Ovary (tissue), 9 donors: Measurements from ENCODE around the gene ELFN1. TPM values are rescaled to one million over a fixed set of nuclear protein-coding genes. Genes with fewer than 3 reads are reported as not detected.

Experiments used
- DNase-seq, 5 donors: peaks; one replicate each; pipeline ENCODE4 v3.0.0-alpha.2; 2019 to 2020
- H3K27ac ChIP-seq, 2 donors: fragments of 200-600 bp; one replicate each; pipeline versions ENCODE4 v1.5.1 to v1.8.0; 2019 to 2022
- H3K27me3 ChIP-seq: fragments of 200-600 bp; one replicate; pipeline ENCODE4 v1.8.0; 2022
- H3K36me3 ChIP-seq: fragments of 200-600 bp; sonication (generic); one replicate; pipeline ENCODE4 v1.5.1; 2019
- H3K4me1 ChIP-seq: one replicate; pipeline ENCODE4 v1.8.1; 2013; ENCODE audit warnings: mild to moderate bottlenecking, moderate library complexity; ENCODE audit not compliant: insufficient read depth
- H3K4me3 ChIP-seq: fragments of 200-600 bp; sonication (generic); one replicate; pipeline ENCODE4 v1.5.1; 2017
- H3K9me3 ChIP-seq, 2 donors: fragments of 200-600 bp in 1 of 2; sonication (generic) in 1 of 2; one replicate each; pipeline versions ENCODE4 v1.5.1 to v1.8.1; 2013 to 2019; ENCODE audit warnings: mild to moderate bottlenecking in 1 of 2, moderate library complexity in 1 of 2
- EP300 ChIP-seq: sonication (generic); formaldehyde crosslinking; IDR thresholded peaks from one replicate; pipeline ENCODE4 v1.6.1; 2017; ENCODE audit warnings: antibody characterized with exemption
- POLR2A ChIP-seq: fragments of 450-650 bp; IDR thresholded peaks from one replicate; pipeline ENCODE4 v1.6.1; 2017; ENCODE audit warnings: antibody characterized with exemption, mild to moderate bottlenecking, moderate library complexity
- WGBS, 3 donors: extraction: QIAGEN DNeasy Blood & Tissue Kit in 1 of 3; methylation state at CpG; one replicate each; pipeline versions ENCODE4 v1.1.5 to v1.1.7; 2013 to 2017; 5-methylcytosine and 5-hydroxymethylcytosine counted together
- intact Hi-C, 4 donors: fragments of 100-400 bp; cut with DNase I; formaldehyde crosslinking; loops; one replicate each; pipeline versions ENCODE4 v1.11.0 to v1.15.1; 2022 to 2023
- polyA plus RNA-seq, 2 donors: library from polyadenylated mRNA; stranded (reverse); fragments of 200-250 nt in 1 of 2; fragments of 350-450 nt in 1 of 2; fragmentation: Illumina TruSeq in 1 of 2; extraction: RNeasy Lipid Tissue Mini Kit (QIAGEN cat#74804) in 1 of 2; gene quantifications; one replicate each; pipeline ENCODE4 v1.2.3, GENCODE V29; 2013 to 2014
- total RNA-seq, 7 donors: library from RNA; depleted of rRNA in 2 of 7; stranded (reverse); fragments of >200 nt in 2 of 7; fragmentation: NEBNext Ultra II Directional in 3 of 7; extraction: Animal tissue kit (Norgen Biotek cat#: 25700) in 3 of 7; gene quantifications; one replicate each; pipeline versions ENCODE4 v1.1.0 to v1.2.4, GENCODE V29; 2016 to 2023
- TF ChIP-seq, protein P1 (sequence below), 3 donors: fragments of 450-650 bp in 2 of 3; fragments of 200-600 bp in 1 of 3; IDR thresholded peaks; one replicate each; pipeline versions ENCODE4 v1.5.1 to v1.8.0; 2016 to 2022; ENCODE audit warnings: antibody characterized with exemption in 3 of 3, mild to moderate bottlenecking in 1 of 3
- donor health status: DM: no; HTN: no; CAD: no; lungs with moderate emphysema.
- donor health status: DM: no; HTN: no; CAD: no.
- donor health status: Bipolar disorder and iron deficiency.
- donor health status: DM: yes; HTN: yes; CAD: no.
- donor health status: DM: no; HTN: no; CAD: no.
- donor health status: DM: yes; HTN: yes; CAD: no.

The ELFN1 gene
- total and polyA plus RNA-seq, 9 donors: 0.05 to 1.5 (median 0.60) TPM

DNA sequence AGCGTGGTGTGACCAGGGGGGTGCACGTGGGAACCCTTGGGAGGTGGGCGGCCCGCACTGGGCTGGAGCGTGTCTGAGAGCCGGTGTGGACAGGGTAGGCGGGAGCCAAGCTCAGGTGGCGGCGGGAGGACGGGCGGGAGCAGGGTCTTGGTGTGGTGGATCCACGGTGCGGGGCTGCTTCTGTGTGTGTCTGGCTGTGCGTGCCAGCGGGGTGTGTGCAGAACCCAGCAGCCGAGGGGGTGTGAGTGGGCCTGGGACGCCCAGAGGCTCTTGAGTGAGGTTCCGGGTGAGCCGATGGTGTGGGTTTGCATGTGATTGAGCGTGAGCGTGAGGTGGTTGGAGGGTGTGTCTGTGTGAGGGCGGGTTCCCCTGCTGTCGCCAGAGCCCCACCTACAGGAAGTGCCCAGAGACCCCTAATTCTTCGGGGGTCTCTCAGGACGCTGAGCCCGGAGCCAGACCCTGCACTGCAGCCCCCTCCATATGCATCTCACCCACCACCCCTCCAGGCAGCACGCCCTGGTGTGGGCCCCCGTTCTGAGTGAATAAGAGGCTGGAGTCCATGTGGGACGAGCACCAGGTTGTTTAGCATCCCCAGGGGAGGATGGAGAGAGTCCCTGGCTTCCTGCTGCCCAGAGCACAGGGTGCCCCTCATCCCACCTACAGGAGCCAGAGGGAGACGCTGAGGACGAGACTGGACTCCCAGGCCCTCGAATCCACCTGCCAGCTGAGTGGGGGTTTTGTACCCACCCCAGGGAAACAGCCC is 78.2 kb downstream of the ELFN1 start:
- no peaks in the 10 kb centered on the region for H3K9me3 ChIP-seq
- intact Hi-C loops: no loop called here
- no peak for DNase-seq
- no peaks in the 10 kb centered on the region for H3K27me3 ChIP-seq
- H3K4me3 ChIP-seq: no peak overlapping the region
- TF ChIP-seq EP300 (no peak), POLR2A (no peak)
- TF ChIP-seq, protein P1, sequence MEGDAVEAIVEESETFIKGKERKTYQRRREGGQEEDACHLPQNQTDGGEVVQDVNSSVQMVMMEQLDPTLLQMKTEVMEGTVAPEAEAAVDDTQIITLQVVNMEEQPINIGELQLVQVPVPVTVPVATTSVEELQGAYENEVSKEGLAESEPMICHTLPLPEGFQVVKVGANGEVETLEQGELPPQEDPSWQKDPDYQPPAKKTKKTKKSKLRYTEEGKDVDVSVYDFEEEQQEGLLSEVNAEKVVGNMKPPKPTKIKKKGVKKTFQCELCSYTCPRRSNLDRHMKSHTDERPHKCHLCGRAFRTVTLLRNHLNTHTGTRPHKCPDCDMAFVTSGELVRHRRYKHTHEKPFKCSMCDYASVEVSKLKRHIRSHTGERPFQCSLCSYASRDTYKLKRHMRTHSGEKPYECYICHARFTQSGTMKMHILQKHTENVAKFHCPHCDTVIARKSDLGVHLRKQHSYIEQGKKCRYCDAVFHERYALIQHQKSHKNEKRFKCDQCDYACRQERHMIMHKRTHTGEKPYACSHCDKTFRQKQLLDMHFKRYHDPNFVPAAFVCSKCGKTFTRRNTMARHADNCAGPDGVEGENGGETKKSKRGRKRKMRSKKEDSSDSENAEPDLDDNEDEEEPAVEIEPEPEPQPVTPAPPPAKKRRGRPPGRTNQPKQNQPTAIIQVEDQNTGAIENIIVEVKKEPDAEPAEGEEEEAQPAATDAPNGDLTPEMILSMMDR (IDR thresholded peaks at IDR 0.05): no peak
- H3K4me1 ChIP-seq: no peaks in the 10 kb centered on the region
- no peak overlapping the region for H3K27ac ChIP-seq
- no peaks in the 10 kb centered on the region for H3K36me3 ChIP-seq
- WGBS, 3 donors: 45 to 62% (median 56%) methylated on average over 31 to 32 of the region's 32 CpGs

DNA sequence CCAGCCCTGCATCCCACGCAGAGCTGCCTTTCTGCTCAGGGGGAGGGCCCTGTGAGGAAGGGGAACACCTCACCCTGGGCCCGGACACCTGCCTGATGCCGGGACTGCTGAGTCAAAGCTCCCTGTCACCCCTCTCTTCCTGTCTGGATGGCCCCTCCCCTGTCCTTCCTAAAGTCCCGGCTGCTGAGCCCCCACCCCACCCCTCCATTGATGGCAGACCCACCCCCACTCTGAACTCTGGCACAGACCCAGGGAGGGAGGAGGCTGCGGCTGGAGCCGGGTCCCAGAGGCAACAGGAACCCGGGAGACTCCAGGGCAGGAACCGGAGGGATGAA is 78.7 kb downstream of the ELFN1 start:
- Histone ChIP-seq H3K9me3 (no peaks in the 10 kb centered on the region), H3K4me1 (no peaks in the 10 kb centered on the region), H3K27ac (no peak overlapping the region), H3K36me3 (no peaks in the 10 kb centered on the region), H3K4me3 (no peak overlapping the region), H3K27me3 (no peaks in the 10 kb centered on the region)
- TF ChIP-seq POLR2A (no peak), EP300 (no peak)
- TF ChIP-seq, protein P1 (IDR thresholded peaks at IDR 0.05): no peak
- intact Hi-C loops: no loop called here
- DNase-seq: no peak
- 15 to 26% (median 20%) methylated on average over 8 of the region's 8 CpGs for WGBS, 3 donors

DNA sequence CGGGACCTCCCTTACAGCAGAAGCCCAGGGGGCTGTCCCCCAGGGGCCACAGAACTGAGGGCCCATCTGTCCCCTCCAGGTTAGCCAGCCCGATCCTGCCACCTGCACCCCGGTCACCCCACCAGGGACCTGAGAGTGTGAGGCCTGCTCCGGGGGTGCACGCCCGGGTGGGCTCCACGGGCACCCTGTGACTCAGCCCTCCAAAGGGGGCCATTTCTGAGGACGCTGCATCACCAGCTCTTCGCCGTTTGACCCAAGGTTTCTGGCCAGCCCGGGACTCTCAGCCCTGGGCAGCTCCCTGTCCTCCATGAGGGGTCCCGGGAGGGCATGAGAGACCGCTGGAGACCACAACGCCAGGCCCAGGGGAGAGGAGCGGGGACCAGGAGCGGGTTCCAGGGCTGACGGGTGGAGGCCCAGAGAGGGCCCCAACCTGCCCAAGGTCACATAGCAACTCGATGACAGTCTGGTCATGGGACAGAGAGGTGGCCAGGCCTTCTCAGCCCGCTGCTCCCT is 79.3 kb downstream of the ELFN1 start:
- no peaks in the 10 kb centered on the region for H3K36me3 ChIP-seq
- no peak overlapping the region for H3K27ac ChIP-seq
- DNase-seq: no peak
- no peak overlapping the region for H3K4me3 ChIP-seq
- H3K4me1 ChIP-seq: no peaks in the 10 kb centered on the region
- no peaks in the 10 kb centered on the region for H3K27me3 ChIP-seq
- H3K9me3 ChIP-seq: no peaks in the 10 kb centered on the region
- intact Hi-C loops: no loop called here
- no peak for TF ChIP-seq EP300
- TF ChIP-seq, protein P1 (IDR thresholded peaks at IDR 0.05): no peak
- TF ChIP-seq POLR2A: no peak
- 70 to 81% (median 72%) methylated on average over 18 to 19 of the region's 19 CpGs for WGBS, 3 donors

- no peak overlapping the region for H3K4me3 ChIP-seq
- H3K36me3 ChIP-seq: no peaks in the 10 kb centered on the region
- no peak overlapping the region for H3K27ac ChIP-seq
- 31 to 39% (median 32%) methylated on average over 24 of the region's 24 CpGs for WGBS, 3 donors
- H3K9me3 ChIP-seq: no peaks in the 10 kb centered on the region
- no peaks in the 10 kb centered on the region for H3K27me3 ChIP-seq
- TF ChIP-seq, protein P1 (IDR thresholded peaks at IDR 0.05): no peak
- no peak for TF ChIP-seq EP300
- no peak for TF ChIP-seq POLR2A
- DNase-seq: no peak
- intact Hi-C loops: no loop called here
- no peaks in the 10 kb centered on the region for H3K4me1 ChIP-seq
Observed at GRCh38 chr7:1749864-1750466, 79.9 kb downstream of the ELFN1 start.
